GM12878 (cell line): ENCODE data around the gene SMIM1. TPM values are rescaled to one million over a fixed set of nuclear protein-coding genes. Genes with fewer than 3 reads are reported as not detected.

Experiments
- DPF2 ChIP-seq: fragments of 450-650 bp; IDR thresholded peaks from 2 replicates; pipeline ENCODE4 v1.6.1; 2017; ENCODE audit warnings: mild to moderate bottlenecking
- IKZF1 ChIP-seq: fragments of 450-650 bp; conservative IDR thresholded peaks from 2 replicates; pipeline ENCODE4 v1.6.1; 2017; ENCODE audit warnings: antibody characterized with exemption, mild to moderate bottlenecking
- MXI1 ChIP-seq: fragments of 150-350 bp; IDR thresholded peaks from 2 replicates; pipeline ENCODE4 v1.6.1; 2011; ENCODE audit warnings: low read depth, mild to moderate bottlenecking, inconsistent platforms, low read length, improper control_type of control experiment
- POLR2A ChIP-seq: IDR thresholded peaks from 2 replicates; pipeline ENCODE4 v1.6.1; 2011; ENCODE audit warnings: low read depth, mild to moderate bottlenecking, low read length
- polyA plus RNA-seq, 11 experiments: library from polyadenylated mRNA; depleted of rRNA in 4 of 11; unstranded in 6 of 11; stranded (reverse) in 5 of 11; fragments of >200 nt; fragmentation: Nextera tagmentation in 4 of 11; fragmentation: Illumina TruSeq in 1 of 11; extraction: Ambion mirVana in 4 of 11; extraction: Trizol in 1 of 11; gene quantifications; 1 replicate in 1 of 11; 2 replicates in 10 of 11; pipeline versions ENCODE4 v1.2.1 to v1.2.3, GENCODE V29; 2011 to 2016; ENCODE audit warnings: inconsistent platforms in 2 of 11, missing spikeins in 2 of 11, low read depth in 1 of 11
- total RNA-seq, 4 experiments: library from RNA; depleted of rRNA in 3 of 4; stranded (reverse); fragments of >200 nt in 3 of 4; fragmentation: Illumina TruSeq in 1 of 4; extraction: Trizol in 1 of 4; gene quantifications; 2 replicates each; pipeline versions ENCODE4 v1.2.1 to v1.2.3, GENCODE V29; 2013 to 2021
- TF ChIP-seq, protein P1 (sequence below): fragments of 450-650 bp; IDR thresholded peaks from 2 replicates; pipeline ENCODE4 v1.6.1; 2017; ENCODE audit warnings: mild to moderate bottlenecking, moderate library complexity
- TF ChIP-seq, protein P2 (sequence below): fragments of 450-650 bp; IDR thresholded peaks from 2 replicates; pipeline ENCODE4 v1.6.1; 2017; ENCODE audit warnings: low read depth, mild to moderate bottlenecking, moderate library complexity

SMIM1 gene
- total and polyA plus RNA-seq, 10 of the 15 experiments (the other 5 are each of a cell fraction or from before 2014, with no cell fraction given) = 0.30 to 0.37 TPM; not detected in 8

DNA sequence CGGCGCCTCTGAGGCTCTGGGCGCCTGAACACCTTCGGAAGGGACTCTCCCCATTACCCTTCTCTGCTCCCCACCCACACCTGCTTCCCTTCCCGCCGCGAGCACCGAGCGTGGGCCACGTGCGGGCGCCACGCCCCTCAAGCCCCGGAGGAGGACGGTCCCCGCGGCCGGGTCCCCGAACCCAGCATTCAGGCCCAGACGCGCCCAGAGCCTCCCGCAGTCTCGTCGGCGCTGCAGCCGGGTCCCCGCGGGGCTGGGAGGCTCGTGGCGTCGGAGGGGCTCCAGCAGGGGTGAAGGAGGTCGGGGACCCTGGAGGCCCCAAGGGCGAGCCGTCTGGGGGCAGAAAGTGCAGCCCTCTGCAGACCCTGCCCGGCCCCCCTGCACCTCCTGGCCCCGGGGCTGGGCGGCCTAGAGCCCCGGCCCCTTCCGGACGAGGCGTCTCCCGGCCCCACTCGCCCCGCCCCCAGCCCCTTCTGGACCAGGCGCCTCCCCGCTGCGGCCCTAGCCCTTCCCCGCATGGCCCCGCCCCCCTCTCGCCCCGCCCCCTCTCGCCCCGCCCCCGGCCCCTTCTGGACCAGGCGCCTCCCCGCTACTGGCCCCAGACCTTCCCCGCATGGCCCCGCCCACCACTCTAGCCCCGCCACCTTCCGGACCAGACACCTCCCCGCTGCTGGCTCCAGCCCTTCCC is 378 bp upstream of the SMIM1 start (continued):
- TF ChIP-seq, protein P1, sequence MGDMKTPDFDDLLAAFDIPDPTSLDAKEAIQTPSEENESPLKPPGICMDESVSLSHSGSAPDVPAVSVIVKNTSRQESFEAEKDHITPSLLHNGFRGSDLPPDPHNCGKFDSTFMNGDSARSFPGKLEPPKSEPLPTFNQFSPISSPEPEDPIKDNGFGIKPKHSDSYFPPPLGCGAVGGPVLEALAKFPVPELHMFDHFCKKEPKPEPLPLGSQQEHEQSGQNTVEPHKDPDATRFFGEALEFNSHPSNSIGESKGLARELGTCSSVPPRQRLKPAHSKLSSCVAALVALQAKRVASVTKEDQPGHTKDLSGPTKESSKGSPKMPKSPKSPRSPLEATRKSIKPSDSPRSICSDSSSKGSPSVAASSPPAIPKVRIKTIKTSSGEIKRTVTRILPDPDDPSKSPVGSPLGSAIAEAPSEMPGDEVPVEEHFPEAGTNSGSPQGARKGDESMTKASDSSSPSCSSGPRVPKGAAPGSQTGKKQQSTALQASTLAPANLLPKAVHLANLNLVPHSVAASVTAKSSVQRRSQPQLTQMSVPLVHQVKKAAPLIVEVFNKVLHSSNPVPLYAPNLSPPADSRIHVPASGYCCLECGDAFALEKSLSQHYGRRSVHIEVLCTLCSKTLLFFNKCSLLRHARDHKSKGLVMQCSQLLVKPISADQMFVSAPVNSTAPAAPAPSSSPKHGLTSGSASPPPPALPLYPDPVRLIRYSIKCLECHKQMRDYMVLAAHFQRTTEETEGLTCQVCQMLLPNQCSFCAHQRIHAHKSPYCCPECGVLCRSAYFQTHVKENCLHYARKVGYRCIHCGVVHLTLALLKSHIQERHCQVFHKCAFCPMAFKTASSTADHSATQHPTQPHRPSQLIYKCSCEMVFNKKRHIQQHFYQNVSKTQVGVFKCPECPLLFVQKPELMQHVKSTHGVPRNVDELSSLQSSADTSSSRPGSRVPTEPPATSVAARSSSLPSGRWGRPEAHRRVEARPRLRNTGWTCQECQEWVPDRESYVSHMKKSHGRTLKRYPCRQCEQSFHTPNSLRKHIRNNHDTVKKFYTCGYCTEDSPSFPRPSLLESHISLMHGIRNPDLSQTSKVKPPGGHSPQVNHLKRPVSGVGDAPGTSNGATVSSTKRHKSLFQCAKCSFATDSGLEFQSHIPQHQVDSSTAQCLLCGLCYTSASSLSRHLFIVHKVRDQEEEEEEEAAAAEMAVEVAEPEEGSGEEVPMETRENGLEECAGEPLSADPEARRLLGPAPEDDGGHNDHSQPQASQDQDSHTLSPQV = no peak
- TF ChIP-seq, protein P2, sequence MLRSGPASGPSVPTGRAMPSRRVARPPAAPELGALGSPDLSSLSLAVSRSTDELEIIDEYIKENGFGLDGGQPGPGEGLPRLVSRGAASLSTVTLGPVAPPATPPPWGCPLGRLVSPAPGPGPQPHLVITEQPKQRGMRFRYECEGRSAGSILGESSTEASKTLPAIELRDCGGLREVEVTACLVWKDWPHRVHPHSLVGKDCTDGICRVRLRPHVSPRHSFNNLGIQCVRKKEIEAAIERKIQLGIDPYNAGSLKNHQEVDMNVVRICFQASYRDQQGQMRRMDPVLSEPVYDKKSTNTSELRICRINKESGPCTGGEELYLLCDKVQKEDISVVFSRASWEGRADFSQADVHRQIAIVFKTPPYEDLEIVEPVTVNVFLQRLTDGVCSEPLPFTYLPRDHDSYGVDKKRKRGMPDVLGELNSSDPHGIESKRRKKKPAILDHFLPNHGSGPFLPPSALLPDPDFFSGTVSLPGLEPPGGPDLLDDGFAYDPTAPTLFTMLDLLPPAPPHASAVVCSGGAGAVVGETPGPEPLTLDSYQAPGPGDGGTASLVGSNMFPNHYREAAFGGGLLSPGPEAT = 0 out of 2 replicates have a peak, but pooled peaks have one; percentile 22
- TF ChIP-seq IKZF1 (peak; percentile 63), DPF2 (peak; percentile 40), MXI1 (peak; percentile 67), POLR2A (peak; percentile 76)
